ENCODE measurements around the gene ZNF12.

DNA sequence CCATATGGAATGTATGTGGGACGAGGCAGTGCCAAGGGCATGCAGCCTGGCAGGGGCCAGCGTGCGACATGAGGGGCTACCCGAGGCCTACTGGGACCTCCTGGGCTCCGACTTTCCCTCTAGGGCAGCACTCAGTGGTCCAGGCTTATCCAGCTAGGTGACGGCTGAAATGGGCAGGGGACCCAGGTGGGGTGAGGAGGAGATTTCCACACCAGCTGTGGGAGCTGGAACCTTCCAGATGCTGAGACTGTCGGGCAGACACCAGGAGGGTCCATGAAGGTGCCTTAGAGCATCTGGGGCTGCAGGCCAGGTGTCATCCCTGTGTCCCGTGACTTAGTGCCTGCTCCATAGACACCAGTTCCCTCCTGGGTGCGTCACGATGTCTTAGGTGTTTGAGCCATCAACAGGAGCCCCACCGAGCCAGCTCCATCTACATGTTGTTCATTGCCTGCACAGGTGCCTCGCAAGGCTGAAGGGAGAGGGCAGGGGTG is 56.2 kb downstream of the ZNF12 start:
- TF ChIP-seq EZH2 (IDR thresholded peaks at IDR 0.05) (no peak), EZH2phosphoT487 (IDR thresholded peaks at IDR 0.05) (no peak)
- TF ChIP-seq, protein P1, sequence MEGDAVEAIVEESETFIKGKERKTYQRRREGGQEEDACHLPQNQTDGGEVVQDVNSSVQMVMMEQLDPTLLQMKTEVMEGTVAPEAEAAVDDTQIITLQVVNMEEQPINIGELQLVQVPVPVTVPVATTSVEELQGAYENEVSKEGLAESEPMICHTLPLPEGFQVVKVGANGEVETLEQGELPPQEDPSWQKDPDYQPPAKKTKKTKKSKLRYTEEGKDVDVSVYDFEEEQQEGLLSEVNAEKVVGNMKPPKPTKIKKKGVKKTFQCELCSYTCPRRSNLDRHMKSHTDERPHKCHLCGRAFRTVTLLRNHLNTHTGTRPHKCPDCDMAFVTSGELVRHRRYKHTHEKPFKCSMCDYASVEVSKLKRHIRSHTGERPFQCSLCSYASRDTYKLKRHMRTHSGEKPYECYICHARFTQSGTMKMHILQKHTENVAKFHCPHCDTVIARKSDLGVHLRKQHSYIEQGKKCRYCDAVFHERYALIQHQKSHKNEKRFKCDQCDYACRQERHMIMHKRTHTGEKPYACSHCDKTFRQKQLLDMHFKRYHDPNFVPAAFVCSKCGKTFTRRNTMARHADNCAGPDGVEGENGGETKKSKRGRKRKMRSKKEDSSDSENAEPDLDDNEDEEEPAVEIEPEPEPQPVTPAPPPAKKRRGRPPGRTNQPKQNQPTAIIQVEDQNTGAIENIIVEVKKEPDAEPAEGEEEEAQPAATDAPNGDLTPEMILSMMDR (IDR thresholded peaks at IDR 0.05) = no peak
